ENCODE results near the gene TSPAN10. TPM values are rescaled to one million over a fixed set of nuclear protein-coding genes. Genes with fewer than 3 reads are reported as not detected.
A peak's percentile ranks its signal among the peaks of the same experiment; 100 is the strongest.

TSPAN10 gene
- total RNA-seq, 1 donor from 2014 or later, result 2.7 TPM

DNA sequence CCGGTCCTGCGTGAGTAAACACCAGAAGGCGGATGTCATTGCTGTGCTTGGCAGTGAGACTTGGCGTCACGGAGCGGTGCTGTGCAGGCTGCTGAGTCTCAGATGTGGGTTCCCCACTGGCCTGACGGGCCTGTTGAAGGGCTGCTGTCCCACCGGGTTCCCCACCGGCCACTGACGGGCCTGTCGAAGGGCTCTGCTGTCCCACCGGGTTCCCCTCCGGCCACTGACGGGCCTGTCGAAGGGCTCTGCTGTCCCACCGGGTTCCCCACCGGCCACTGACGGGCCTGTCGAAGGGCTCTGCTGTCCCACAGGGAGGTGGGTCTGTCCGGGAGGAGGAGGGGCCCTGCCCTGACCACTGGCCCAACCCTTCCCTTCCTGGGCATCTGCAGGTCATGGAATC lies 49.6 kb downstream of the TSPAN10 start:
- Mint-ChIP-seq H3K4me1 (ENCODE audit: low read depth, unreplicated experiment) (peaks cover 14% of the 10 kb centered on the region), H3K36me3 (ENCODE audit: low read depth, unreplicated experiment) (peaks cover 16% of the 10 kb centered on the region), H3K9me3 (ENCODE audit: unreplicated experiment) (no peaks in the 10 kb centered on the region), H3K27me3 (ENCODE audit: low read depth, unreplicated experiment) (no peaks in the 10 kb centered on the region), H3K27ac (ENCODE audit: unreplicated experiment) (no peak overlapping the region), H3K4me3 (ENCODE audit: unreplicated experiment) (peak overlapping the region; percentile 57)
- peak overlapping the region; percentile 93 for H3K9ac ChIP-seq (ENCODE audit: low read length)
- peaks cover 22% of the 10 kb centered on the region for H3K36me3 ChIP-seq (ENCODE audit: insufficient read depth, low read length)
- H4K20me1 ChIP-seq (ENCODE audit: insufficient read depth, low read length), result peaks cover 85% of the 10 kb centered on the region
- no peak for TF ChIP-seq EZH2 (IDR thresholded peaks at IDR 0.05; ENCODE audit: insufficient read depth, low read length)
- no peak for TF ChIP-seq CTCF (IDR thresholded peaks at IDR 0.05; ENCODE audit: insufficient read depth, low read depth, low read length)
- no peak overlapping the region for H3K27ac ChIP-seq (ENCODE audit: low read depth, low read length)
- H3K9me3 ChIP-seq (ENCODE audit: insufficient read depth, low read depth, low read length), result no peaks in the 10 kb centered on the region
- no peak overlapping the region for H2AFZ ChIP-seq (ENCODE audit: low read depth, low read length)
- FAIRE-seq (no peak), DNase-seq (ENCODE audit: low read depth) (no peak)
- H3K4me2 ChIP-seq (ENCODE audit: low read length), result no peak overlapping the region
- no peak overlapping the region for H3K4me3 ChIP-seq (ENCODE audit: insufficient read depth, low read depth, low read length)
- peaks cover 98% of the 10 kb centered on the region for H3K79me2 ChIP-seq (ENCODE audit: insufficient read depth, low read length)
- H3K27me3 ChIP-seq (ENCODE audit: insufficient read depth, low read length), result no peaks in the 10 kb centered on the region
- H3K4me1 ChIP-seq (ENCODE audit: insufficient read depth, low read length), result peaks cover 29% of the 10 kb centered on the region

- H3K4me1 Mint-ChIP-seq (ENCODE audit: low read depth, unreplicated experiment), result peaks cover 8% of the 10 kb centered on the region
- H3K9me3 Mint-ChIP-seq (ENCODE audit: unreplicated experiment), result no peaks in the 10 kb centered on the region
- no peak overlapping the region for H3K27ac ChIP-seq (ENCODE audit: low read depth, low read length)
- no peaks in the 10 kb centered on the region for H3K27me3 Mint-ChIP-seq (ENCODE audit: low read depth, unreplicated experiment)
- peaks cover 16% of the 10 kb centered on the region for H3K4me1 ChIP-seq (ENCODE audit: insufficient read depth, low read length)
- no peaks in the 10 kb centered on the region for H3K9me3 ChIP-seq (ENCODE audit: insufficient read depth, low read depth, low read length)
- peaks cover 86% of the 10 kb centered on the region for H4K20me1 ChIP-seq (ENCODE audit: insufficient read depth, low read length)
- no peak overlapping the region for H3K9ac ChIP-seq (ENCODE audit: low read length)
- H3K36me3 Mint-ChIP-seq (ENCODE audit: low read depth, unreplicated experiment), result peaks cover 16% of the 10 kb centered on the region
- TF ChIP-seq CTCF (IDR thresholded peaks at IDR 0.05; ENCODE audit: insufficient read depth, low read depth, low read length), result no peak
- no peak for TF ChIP-seq EZH2 (IDR thresholded peaks at IDR 0.05; ENCODE audit: insufficient read depth, low read length)
- H3K79me2 ChIP-seq (ENCODE audit: insufficient read depth, low read length), result peaks cover 96% of the 10 kb centered on the region
- no peak overlapping the region for H3K4me3 ChIP-seq (ENCODE audit: insufficient read depth, low read depth, low read length)
- H3K27me3 ChIP-seq (ENCODE audit: insufficient read depth, low read length), result no peaks in the 10 kb centered on the region
- FAIRE-seq, result no peak
- DNase-seq (ENCODE audit: low read depth), result no peak
- no peak overlapping the region for H3K27ac Mint-ChIP-seq (ENCODE audit: unreplicated experiment)
- H3K4me3 Mint-ChIP-seq (ENCODE audit: unreplicated experiment), result no peak overlapping the region
- no peak overlapping the region for H3K4me2 ChIP-seq (ENCODE audit: low read length)
- peaks cover 26% of the 10 kb centered on the region for H3K36me3 ChIP-seq (ENCODE audit: insufficient read depth, low read length)
- no peak overlapping the region for H2AFZ ChIP-seq (ENCODE audit: low read depth, low read length)
These were observed 51.0 kb downstream of the TSPAN10 start for GRCh38 chr17:81687770-81688541.

DNA sequence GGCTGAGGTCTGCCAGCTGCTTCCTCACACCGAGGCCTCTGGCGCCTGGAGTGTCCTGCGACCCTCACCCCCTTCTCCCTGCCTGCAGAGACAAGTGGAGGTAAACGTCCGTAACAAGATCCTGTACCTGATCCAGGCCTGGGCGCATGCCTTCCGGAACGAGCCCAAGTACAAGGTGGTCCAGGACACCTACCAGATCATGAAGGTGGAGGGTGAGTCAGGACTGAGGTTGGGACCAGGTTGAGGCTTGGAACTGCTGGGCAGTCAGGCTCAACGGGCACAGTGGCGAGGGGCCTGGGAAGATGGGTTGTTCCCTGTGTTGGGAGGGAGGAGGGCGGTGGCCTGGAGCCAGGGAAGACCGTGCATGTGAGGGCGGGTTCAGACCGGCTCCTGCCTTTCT lies 51.6 kb downstream of the TSPAN10 start:
- DNase-seq (ENCODE audit: low read depth) (no peak), FAIRE-seq (no peak)
- peak overlapping the region; percentile 66 for H3K27ac Mint-ChIP-seq (ENCODE audit: unreplicated experiment)
- no peak overlapping the region for H3K4me3 Mint-ChIP-seq (ENCODE audit: unreplicated experiment)
- Histone ChIP-seq H3K79me2 (ENCODE audit: insufficient read depth, low read length) (peaks cover 95% of the 10 kb centered on the region), H3K9ac (ENCODE audit: low read length) (peak overlapping the region; percentile 6), H4K20me1 (ENCODE audit: insufficient read depth, low read length) (peaks cover 89% of the 10 kb centered on the region), H3K36me3 (ENCODE audit: insufficient read depth, low read length) (peaks cover 29% of the 10 kb centered on the region), H3K4me1 (ENCODE audit: insufficient read depth, low read length) (peaks cover 16% of the 10 kb centered on the region), H3K27ac (ENCODE audit: low read depth, low read length) (no peak overlapping the region), H3K4me2 (ENCODE audit: low read length) (no peak overlapping the region), H3K9me3 (ENCODE audit: insufficient read depth, low read depth, low read length) (no peaks in the 10 kb centered on the region), H3K27me3 (ENCODE audit: insufficient read depth, low read length) (no peaks in the 10 kb centered on the region), H2AFZ (ENCODE audit: low read depth, low read length) (no peak overlapping the region), H3K4me3 (ENCODE audit: insufficient read depth, low read depth, low read length) (no peak overlapping the region)
- H3K4me1 Mint-ChIP-seq (ENCODE audit: low read depth, unreplicated experiment), result peaks cover 8% of the 10 kb centered on the region
- H3K36me3 Mint-ChIP-seq (ENCODE audit: low read depth, unreplicated experiment), result peaks cover 16% of the 10 kb centered on the region
- H3K27me3 Mint-ChIP-seq (ENCODE audit: low read depth, unreplicated experiment), result no peaks in the 10 kb centered on the region
- TF ChIP-seq EZH2 (IDR thresholded peaks at IDR 0.05; ENCODE audit: insufficient read depth, low read length) (no peak), CTCF (IDR thresholded peaks at IDR 0.05; ENCODE audit: insufficient read depth, low read depth, low read length) (no peak)
- no peaks in the 10 kb centered on the region for H3K9me3 Mint-ChIP-seq (ENCODE audit: unreplicated experiment)

All from astrocyte (in vitro differentiated cells and primary cell).